Keratinocyte (primary cell): Measurements from ENCODE around the gene ANKRD2. TPM values are rescaled to one million over a fixed set of nuclear protein-coding genes. Genes with fewer than 3 reads are reported as not detected.

Experiments
- DNase-seq: peaks from one replicate; pipeline ENCODE4 v3.0.0-alpha.2; 2011; ENCODE audit warnings: low read depth, missing footprints, low spot score
- FAIRE-seq: peaks from 2 replicates; lab custom pipeline; 2011; peaks lifted over from hg19 to GRCh38; lab: Jason Lieb, UNC
- H2AFZ ChIP-seq: 2 replicates; pipeline ENCODE4 v1.6.0; 2012; ENCODE audit warnings: low read length, control low read depth, inconsistent platforms; ENCODE audit not compliant: control insufficient read depth
- H3K27ac ChIP-seq: 2 replicates; pipeline ENCODE4 v1.5.1; 2011; ENCODE audit warnings: low read length; ENCODE audit not compliant: control insufficient read depth, insufficient read depth
- H3K27me3 ChIP-seq: 3 replicates; pipeline ENCODE4 v1.6.0; 2011; ENCODE audit warnings: low read length; ENCODE audit not compliant: control insufficient read depth, insufficient read depth; ENCODE audit errors: extremely low read depth
- H3K36me3 ChIP-seq, 2 experiments: 2 replicates in 1 of 2; 3 replicates in 1 of 2; pipeline ENCODE4 v1.5.1; 2011; ENCODE audit warnings: low read length in 2 of 2, mild to moderate bottlenecking in 1 of 2; ENCODE audit not compliant: control insufficient read depth in 2 of 2, insufficient read depth in 2 of 2; ENCODE audit errors: extremely low read depth in 1 of 2
- H3K4me1 ChIP-seq: 3 replicates; pipeline ENCODE4 v1.5.1; 2011; ENCODE audit warnings: low read length; ENCODE audit not compliant: control insufficient read depth, insufficient read depth; ENCODE audit errors: extremely low read depth
- H3K4me2 ChIP-seq: 3 replicates; pipeline ENCODE4 v1.6.0; 2011; ENCODE audit warnings: low read depth, low read length; ENCODE audit not compliant: control insufficient read depth, insufficient read depth; ENCODE audit errors: extremely low read depth
- H3K4me3 ChIP-seq, 3 experiments: fragments of 200-600 bp in 1 of 3; sonication (generic) in 1 of 3; 2 replicates in 2 of 3; 3 replicates in 1 of 3; pipeline ENCODE4 v1.5.1; 2011 to 2016; ENCODE audit warnings: low read length in 3 of 3, mild to moderate bottlenecking in 3 of 3, control low read depth in 2 of 3, inconsistent platforms in 1 of 3, low read depth in 1 of 3, mixed read lengths in 1 of 3, mixed run types in 1 of 3, moderate library complexity in 1 of 3; ENCODE audit not compliant: control insufficient read depth in 2 of 3, insufficient read depth in 2 of 3; ENCODE audit errors: extremely low read depth in 1 of 3
- H3K79me2 ChIP-seq: 2 replicates; pipeline ENCODE4 v1.6.0; 2012; ENCODE audit warnings: low read length; ENCODE audit not compliant: control insufficient read depth, insufficient read depth
- H3K9ac ChIP-seq: 3 replicates; pipeline ENCODE4 v1.6.0; 2011; ENCODE audit warnings: low read length; ENCODE audit not compliant: control insufficient read depth, insufficient read depth; ENCODE audit errors: extremely low read depth
- H3K9me1 ChIP-seq: 3 replicates; pipeline ENCODE4 v1.6.0; 2011; ENCODE audit warnings: low read length; ENCODE audit not compliant: control insufficient read depth, insufficient read depth; ENCODE audit errors: extremely low read depth
- H3K9me3 ChIP-seq: 2 replicates; pipeline ENCODE4 v1.5.1; 2012; ENCODE audit warnings: low read depth, low read length; ENCODE audit not compliant: control insufficient read depth
- H4K20me1 ChIP-seq: 3 replicates; pipeline ENCODE4 v1.6.0; 2011; ENCODE audit warnings: low read length; ENCODE audit not compliant: control insufficient read depth, insufficient read depth; ENCODE audit errors: extremely low read depth
- EZH2 ChIP-seq: IDR thresholded peaks from one replicate; pipeline ENCODE4 v1.6.1; 2012; ENCODE audit warnings: inconsistent platforms, mild to moderate bottlenecking, low read length, moderate library complexity
- dilution Hi-C: fragments of 300-500 bp; cut with MboI; formaldehyde crosslinking; loops from one replicate; pipeline ENCODE4 v1.7.0; 2020; ENCODE audit warnings: low sequenced_read_pairs; ENCODE audit not compliant: extremely low pct_ligation_motif_present
- polyA plus RNA-seq, 5 experiments: library from polyadenylated mRNA; depleted of rRNA in 3 of 5; stranded (reverse) in 3 of 5; stranded (forward) in 1 of 5; unstranded in 1 of 5; fragments of >200 nt; gene quantifications; 1 replicate in 1 of 5; 2 replicates in 3 of 5; 3 replicates in 1 of 5; pipeline versions ENCODE4 v1.2.1 to v1.2.3, GENCODE V29; 2011 to 2012; ENCODE audit warnings: missing spikeins in 2 of 5, low read depth in 1 of 5, low replicate concordance in 1 of 5
- TF ChIP-seq, protein P1 (sequence below), 3 experiments: IDR thresholded peaks in 1 of 3; conservative IDR thresholded peaks in 1 of 3; optimal IDR thresholded peaks in 1 of 3; 2 replicates in 2 of 3; 3 replicates in 1 of 3; pipeline versions ENCODE3 to v1.5.1; 2011; ENCODE audit warnings: low read length in 3 of 3, mild to moderate bottlenecking in 3 of 3, moderate library complexity in 2 of 3, control low read depth in 1 of 3, inconsistent platforms in 1 of 3; ENCODE audit not compliant: insufficient read depth in 2 of 3; ENCODE audit errors: extremely low read depth in 1 of 3

The ANKRD2 gene
- polyA plus RNA-seq, 1 donor (not counting 4 experiments of a cell fraction or from before 2014, with no cell fraction given) = 0.38 TPM

GRCh38 chr10:97598407-97599271 lies 26.1 kb downstream of the ANKRD2 start:
- TF ChIP-seq, protein P1, sequence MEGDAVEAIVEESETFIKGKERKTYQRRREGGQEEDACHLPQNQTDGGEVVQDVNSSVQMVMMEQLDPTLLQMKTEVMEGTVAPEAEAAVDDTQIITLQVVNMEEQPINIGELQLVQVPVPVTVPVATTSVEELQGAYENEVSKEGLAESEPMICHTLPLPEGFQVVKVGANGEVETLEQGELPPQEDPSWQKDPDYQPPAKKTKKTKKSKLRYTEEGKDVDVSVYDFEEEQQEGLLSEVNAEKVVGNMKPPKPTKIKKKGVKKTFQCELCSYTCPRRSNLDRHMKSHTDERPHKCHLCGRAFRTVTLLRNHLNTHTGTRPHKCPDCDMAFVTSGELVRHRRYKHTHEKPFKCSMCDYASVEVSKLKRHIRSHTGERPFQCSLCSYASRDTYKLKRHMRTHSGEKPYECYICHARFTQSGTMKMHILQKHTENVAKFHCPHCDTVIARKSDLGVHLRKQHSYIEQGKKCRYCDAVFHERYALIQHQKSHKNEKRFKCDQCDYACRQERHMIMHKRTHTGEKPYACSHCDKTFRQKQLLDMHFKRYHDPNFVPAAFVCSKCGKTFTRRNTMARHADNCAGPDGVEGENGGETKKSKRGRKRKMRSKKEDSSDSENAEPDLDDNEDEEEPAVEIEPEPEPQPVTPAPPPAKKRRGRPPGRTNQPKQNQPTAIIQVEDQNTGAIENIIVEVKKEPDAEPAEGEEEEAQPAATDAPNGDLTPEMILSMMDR (optimal IDR thresholded peaks at IDR 0.05 in 1 of 3, IDR thresholded peaks at IDR 0.05 in 1 of 3, conservative IDR thresholded peaks at IDR 0.05 in 1 of 3; ENCODE audit: extremely low read depth in 1 of 3, insufficient read depth in 2 of 3, low read length in 3 of 3) = peak in 1 of 3 experiments; percentile 4
- TF ChIP-seq EZH2 = no peak
- Histone ChIP-seq H3K27ac (no peak overlapping the region), H2AFZ (no peak overlapping the region), H3K4me2 (no peak overlapping the region), H3K9me1 (no peaks in the 10 kb centered on the region), H3K79me2 (no peaks in the 10 kb centered on the region), H3K9ac (no peak overlapping the region), H3K27me3 (no peaks in the 10 kb centered on the region), H3K36me3 (no peaks in the 10 kb centered on the region), H4K20me1 (no peaks in the 10 kb centered on the region), H3K9me3 (no peaks in the 10 kb centered on the region), H3K4me1 (peaks cover 18% of the 10 kb centered on the region), H3K4me3 (no peak overlapping the region)
- dilution Hi-C loops = no loop called here
- DNase-seq (no peak), FAIRE-seq (no peak)

GRCh38 chr10:97599272-97599619 lies 26.7 kb downstream of the ANKRD2 start:
- peaks cover 18% of the 10 kb centered on the region for H3K4me1 ChIP-seq
- H3K9me1 ChIP-seq = no peaks in the 10 kb centered on the region
- no peaks in the 10 kb centered on the region for H3K27me3 ChIP-seq
- no peaks in the 10 kb centered on the region for H3K79me2 ChIP-seq
- no peak overlapping the region for H2AFZ ChIP-seq
- no peak overlapping the region for H3K4me2 ChIP-seq
- H3K4me3 ChIP-seq = no peak overlapping the region
- no peaks in the 10 kb centered on the region for H4K20me1 ChIP-seq
- H3K27ac ChIP-seq = no peak overlapping the region
- dilution Hi-C loops = no loop called here
- FAIRE-seq (no peak), DNase-seq (no peak)
- TF ChIP-seq, protein P1 (optimal IDR thresholded peaks at IDR 0.05 in 1 of 3, IDR thresholded peaks at IDR 0.05 in 1 of 3, conservative IDR thresholded peaks at IDR 0.05 in 1 of 3; ENCODE audit: extremely low read depth in 1 of 3, insufficient read depth in 2 of 3, low read length in 3 of 3) = no peak
- no peak for TF ChIP-seq EZH2
- H3K36me3 ChIP-seq = no peaks in the 10 kb centered on the region
- no peaks in the 10 kb centered on the region for H3K9me3 ChIP-seq
- no peak overlapping the region for H3K9ac ChIP-seq
